BE2C (cell line): Measurements from ENCODE around the gene TWF2.

ENCODE experiments used
- DNase-seq: peaks from one replicate; pipeline ENCODE4 v3.0.0-alpha.2; 2020
- H3K27me3 ChIP-seq: fragments of 250-450 bp; sonication (Bioruptor Pico); 2 replicates; pipeline ENCODE4 v1.5.1; 2020; ENCODE audit warnings: mild to moderate bottlenecking
- H3K36me3 ChIP-seq: fragments of 250-450 bp; sonication (Bioruptor Pico); 2 replicates; pipeline ENCODE4 v1.5.1; 2020; ENCODE audit warnings: mild to moderate bottlenecking
- H3K4me1 ChIP-seq: fragments of 250-450 bp; sonication (Bioruptor Pico); 2 replicates; pipeline ENCODE4 v1.5.1; 2020
- H3K4me3 ChIP-seq: 2 replicates; pipeline ENCODE4 v1.5.1; 2011; ENCODE audit warnings: low read depth, low read length
- H3K9me3 ChIP-seq: fragments of 250-450 bp; sonication (Bioruptor Pico); 2 replicates; pipeline ENCODE4 v1.5.1; 2020
- CTCF ChIP-seq: IDR thresholded peaks from 2 replicates; pipeline ENCODE4 v1.5.1; 2012; ENCODE audit warnings: mild to moderate bottlenecking, low read depth, low read length

Gene TWF2

GRCh38 chr3:52253314-52254304, 14.7 kb upstream of the TWF2 start:
- Histone ChIP-seq H3K27me3 (no peaks in the 10 kb centered on the region), H3K4me3 (no peak overlapping the region), H3K36me3 (peaks cover 35% of the 10 kb centered on the region), H3K9me3 (no peaks in the 10 kb centered on the region), H3K4me1 (no peaks in the 10 kb centered on the region)
- no peak for TF ChIP-seq CTCF
- DNase-seq = no peak

GRCh38 chr3:52250122-52250521, 11.2 kb upstream of the TWF2 start:
- no peak for TF ChIP-seq CTCF
- H3K27me3 ChIP-seq = no peaks in the 10 kb centered on the region
- DNase-seq = no peak
- no peaks in the 10 kb centered on the region for H3K4me1 ChIP-seq
- no peaks in the 10 kb centered on the region for H3K9me3 ChIP-seq
- H3K36me3 ChIP-seq = peaks cover 11% of the 10 kb centered on the region
- H3K4me3 ChIP-seq = no peak overlapping the region

- Histone ChIP-seq H3K36me3 (peaks cover 11% of the 10 kb centered on the region), H3K4me1 (no peaks in the 10 kb centered on the region), H3K4me3 (no peak overlapping the region), H3K27me3 (no peaks in the 10 kb centered on the region), H3K9me3 (no peaks in the 10 kb centered on the region)
- no peak for DNase-seq
- TF ChIP-seq CTCF = no peak
Observed at GRCh38 chr3:52249683-52250082, 10.7 kb upstream of the TWF2 start.

DNA sequence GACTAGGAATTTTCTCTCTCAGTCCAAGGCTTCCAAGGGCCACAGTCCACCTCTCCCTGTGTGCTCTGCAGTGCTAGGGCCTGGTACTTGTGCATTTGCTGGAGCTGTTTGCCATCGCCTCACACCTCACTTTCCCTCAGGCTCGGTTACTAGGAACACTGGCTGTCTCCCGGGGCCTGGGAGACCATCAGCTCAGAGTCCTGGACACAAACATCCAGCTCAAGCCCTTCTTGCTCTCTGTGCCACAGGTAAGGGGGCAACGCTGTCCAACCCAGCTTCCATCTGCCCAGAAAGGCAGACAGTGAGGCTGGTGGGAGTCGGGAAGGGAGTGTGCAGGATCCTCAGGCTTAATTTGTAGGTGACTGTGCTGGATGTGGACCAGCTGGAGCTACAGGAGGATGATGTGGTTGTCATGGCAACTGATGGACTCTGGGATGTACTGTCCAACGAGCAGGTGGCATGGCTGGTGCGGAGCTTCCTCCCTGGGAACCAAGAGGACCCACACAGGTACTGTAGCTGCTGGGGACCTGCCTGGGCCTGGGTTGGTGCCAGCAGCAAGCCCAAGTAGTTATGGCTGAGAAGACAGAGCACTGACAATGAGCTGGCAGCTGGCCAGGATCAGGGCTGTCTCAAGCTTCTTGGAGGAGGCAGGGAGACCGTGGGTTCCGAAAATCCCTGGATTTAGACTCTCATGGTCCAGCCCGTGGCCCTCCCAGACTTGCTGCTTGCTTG, 10.0 kb upstream of the TWF2 start:
- H3K36me3 ChIP-seq = peaks cover 7% of the 10 kb centered on the region
- no peaks in the 10 kb centered on the region for H3K9me3 ChIP-seq
- DNase-seq = no peak
- no peaks in the 10 kb centered on the region for H3K27me3 ChIP-seq
- no peak overlapping the region for H3K4me3 ChIP-seq
- TF ChIP-seq CTCF = no peak
- H3K4me1 ChIP-seq = peaks cover 7% of the 10 kb centered on the region; the same call in 1 of the 2 replicates

DNA sequence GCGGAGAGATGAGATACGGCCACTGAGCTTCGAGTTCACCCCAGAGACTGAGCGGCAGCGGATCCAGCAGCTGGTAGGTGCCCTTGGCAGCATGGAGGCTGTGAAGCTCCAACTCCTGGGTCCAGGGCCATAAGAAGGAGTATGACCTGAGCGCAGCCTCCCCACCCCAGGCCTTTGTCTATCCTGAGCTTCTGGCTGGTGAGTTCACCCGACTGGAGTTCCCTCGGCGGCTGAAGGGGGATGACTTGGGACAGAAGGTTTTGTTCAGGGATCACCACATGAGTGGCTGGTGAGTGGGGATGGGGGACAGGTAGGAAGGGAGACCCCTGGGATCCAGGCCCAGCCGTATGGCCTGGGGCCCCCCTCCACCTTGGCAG, 9.2 kb upstream of the TWF2 start:
- no peak for TF ChIP-seq CTCF
- DNase-seq = no peak
- Histone ChIP-seq H3K9me3 (no peaks in the 10 kb centered on the region), H3K27me3 (no peaks in the 10 kb centered on the region), H3K4me3 (no peak overlapping the region), H3K4me1 (peaks cover 8% of the 10 kb centered on the region; the same call in 1 of the 2 replicates), H3K36me3 (peaks cover 5% of the 10 kb centered on the region)
